HepG2 (cell line): Measurements from ENCODE around the gene PPP1R1B. TPM values are rescaled to one million over a fixed set of nuclear protein-coding genes. Genes with fewer than 3 reads are reported as not detected.

ENCODE experiments used
- ARID2 ChIP-seq: sonication (generic); formaldehyde crosslinking; IDR thresholded peaks from 2 replicates; pipeline ENCODE4 v1.8.1; 2022; ENCODE audit warnings: mild to moderate bottlenecking, missing genetic modification reagents, borderline replicate concordance
- ARNT2 ChIP-seq: sonication (generic); formaldehyde crosslinking; IDR thresholded peaks from 2 replicates; pipeline ENCODE4 v1.8.0; 2022; ENCODE audit warnings: mild to moderate bottlenecking, low read depth, missing genetic modification reagents, moderate library complexity
- BRD4 ChIP-seq: sonication (generic); formaldehyde crosslinking; IDR thresholded peaks from 2 replicates; pipeline ENCODE4 v1.4.0; 2020; ENCODE audit warnings: missing genetic modification reagents
- CHCHD3 ChIP-seq: sonication (generic); formaldehyde crosslinking; IDR thresholded peaks from 2 replicates; pipeline ENCODE4 v1.8.0; 2022; ENCODE audit warnings: mild to moderate bottlenecking, missing genetic modification reagents, moderate library complexity
- POGK ChIP-seq: sonication (generic); formaldehyde crosslinking; conservative IDR thresholded peaks from 2 replicates; pipeline ENCODE4 v1.8.0; 2022; ENCODE audit warnings: mild to moderate bottlenecking, moderate library complexity, missing genetic modification reagents
- PRPF4 ChIP-seq: fragments of 200-400 bp; formaldehyde crosslinking; IDR thresholded peaks from 2 replicates; pipeline ENCODE4 v1.6.1; 2016; ENCODE audit warnings: low read length, low read depth; ENCODE audit not compliant: poor library complexity, severe bottlenecking
- REXO4 ChIP-seq: sonication (generic); formaldehyde crosslinking; IDR thresholded peaks from 2 replicates; pipeline ENCODE4 v1.8.0; 2022; ENCODE audit warnings: missing genetic modification reagents, mild to moderate bottlenecking, borderline replicate concordance
- SIN3B ChIP-seq: fragments of 150-350 bp; IDR thresholded peaks from 2 replicates; pipeline ENCODE4 v1.6.1; 2014; ENCODE audit warnings: low read length
- SMARCE1 ChIP-seq: fragments of 450-650 bp; IDR thresholded peaks from 2 replicates; pipeline ENCODE4 v1.6.1; 2017; ENCODE audit warnings: borderline replicate concordance
- ZBED4 ChIP-seq: sonication (generic); formaldehyde crosslinking; IDR thresholded peaks from 2 replicates; pipeline ENCODE4 v1.4.0; 2020; ENCODE audit warnings: missing genetic modification reagents, borderline replicate concordance
- ZNF205 ChIP-seq: IDR thresholded peaks from 2 replicates; pipeline ENCODE4 v1.6.1; 2018; ENCODE audit warnings: missing biosample characterization, missing genetic modification reagents
- ZNF343 ChIP-seq: sonication (generic); formaldehyde crosslinking; IDR thresholded peaks from 2 replicates; pipeline ENCODE4 v1.4.0; 2020; ENCODE audit warnings: mild to moderate bottlenecking, missing genetic modification reagents
- ZNF350 ChIP-seq: sonication (generic); formaldehyde crosslinking; IDR thresholded peaks from 2 replicates; pipeline ENCODE4 v1.4.0; 2020; ENCODE audit warnings: mild to moderate bottlenecking, low read depth, missing genetic modification reagents, borderline replicate concordance
- ZNF512 ChIP-seq: sonication (generic); formaldehyde crosslinking; IDR thresholded peaks from 2 replicates; pipeline ENCODE4 v1.4.0; 2020; ENCODE audit warnings: mild to moderate bottlenecking, missing genetic modification reagents
- ZNF713 ChIP-seq: sonication (generic); formaldehyde crosslinking; IDR thresholded peaks from 2 replicates; pipeline ENCODE4 v1.4.0; 2020; ENCODE audit warnings: mild to moderate bottlenecking, missing genetic modification reagents
- ZNF740 ChIP-seq: sonication (generic); formaldehyde crosslinking; IDR thresholded peaks from 2 replicates; pipeline ENCODE4 v1.4.0; 2020; ENCODE audit warnings: missing genetic modification reagents
- ZNF747 ChIP-seq: sonication (generic); formaldehyde crosslinking; IDR thresholded peaks from 2 replicates; pipeline ENCODE4 v1.8.1; 2023; ENCODE audit warnings: missing genetic modification reagents, mild to moderate bottlenecking, borderline replicate concordance
- ZSCAN29 ChIP-seq: sonication (generic); formaldehyde crosslinking; conservative IDR thresholded peaks from 2 replicates; pipeline ENCODE4 v1.4.0; 2020; ENCODE audit warnings: mild to moderate bottlenecking, missing genetic modification reagents
- ZSCAN30 ChIP-seq: sonication (generic); formaldehyde crosslinking; IDR thresholded peaks from 2 replicates; pipeline ENCODE4 v1.5.0; 2020; ENCODE audit warnings: mild to moderate bottlenecking, missing genetic modification reagents
- polyA plus RNA-seq, 8 experiments: library from polyadenylated mRNA; depleted of rRNA in 3 of 8; stranded (reverse) in 7 of 8; unstranded in 1 of 8; fragments of >200 nt; fragmentation: Illumina TruSeq in 4 of 8; extraction: Trizol in 4 of 8; gene quantifications; 2 replicates each; pipeline versions ENCODE4 v1.2.1 to v1.2.3, GENCODE V29; 2011 to 2016; ENCODE audit warnings: low read depth in 4 of 8, missing spikeins in 1 of 8, mixed read lengths in 1 of 8; ENCODE audit not compliant: insufficient read depth in 1 of 8
- total RNA-seq, 5 experiments: library from RNA; depleted of rRNA; stranded (reverse); fragments of >200 nt; fragmentation: Illumina TruSeq; extraction: Trizol; gene quantifications; 2 replicates each; pipeline ENCODE4 v1.2.3, GENCODE V29; 2016; ENCODE audit warnings: low read depth in 1 of 5

The PPP1R1B gene
- total and polyA plus RNA-seq, 2 of the 13 experiments (the other 11 are each of a cell fraction or from before 2014, with no cell fraction given), result 0.08 TPM; not detected in 1

GRCh38 chr17:39671651-39672521 is 45.1 kb downstream of the PPP1R1B start (continued):
- TF ChIP-seq ZBED4 (CRISPR knock-in tag) (no peak), REXO4 (no peak), POGK (CRISPR knock-in tag) (no peak), BRD4 (CRISPR knock-in tag) (0 out of 2 replicates have a peak, but pooled peaks have one; percentile 45), ARID2 (CRISPR knock-in tag) (no peak), ZNF350 (CRISPR knock-in tag) (peak; percentile 68), SIN3B (no peak), ZNF747 (peak; percentile 40; the same call in 1 of the 2 replicates), ZNF343 (CRISPR knock-in tag) (no peak), ZNF740 (CRISPR knock-in tag) (peak; percentile 99), ZNF713 (no peak; the same call in 1 of the 2 replicates), ZSCAN29 (no peak), SMARCE1 (no peak), CHCHD3 (CRISPR knock-in tag) (no peak), ARNT2 (CRISPR knock-in tag) (peak; percentile 73; the same call in 1 of the 2 replicates), ZSCAN30 (CRISPR knock-in tag) (no peak), ZNF512 (0 out of 2 replicates have a peak, but pooled peaks have one; percentile 41), ZNF205 (CRISPR knock-in tag) (no peak; the same call in 1 of the 2 replicates), PRPF4 (no peak)
